Activated CD8-positive, alpha-beta T cell treated with anti-CD3 and anti-CD28 coated beads for 36 hours (primary cell): ENCODE measurements around the gene GARIN5A. TPM values are rescaled to one million over a fixed set of nuclear protein-coding genes. Genes with fewer than 3 reads are reported as not detected.

Experiments
- ATAC-seq: fragments of 200-7000 bp; cut with Tn5 transposase; one replicate; pipeline ENCODE4 v1.10.0; 2021; ENCODE audit warnings: mild to moderate bottlenecking, moderate library complexity
- CTCF ChIA-PET: fragments of 350-600 bp; sonication (Branson Sonifier 250); formaldehyde crosslinking; loops from one replicate; lab custom pipeline; 2021; ENCODE audit warnings: antibody characterized with exemption; lab: Charles Lee
- POLR2A ChIA-PET: fragments of 350-600 bp; sonication (Branson Sonifier 250); formaldehyde crosslinking; loops from one replicate; lab custom pipeline; 2021; ENCODE audit warnings: antibody characterized with exemption; lab: Charles Lee
- DNase-seq: peaks from one replicate; pipeline ENCODE4 v3.0.0-alpha.2; 2020
- H3K27ac Mint-ChIP-seq: one replicate; pipeline ENCODE4 v1.8.0; 2021; ENCODE audit warnings: mild to moderate bottlenecking, mixed read lengths
- H3K27me3 Mint-ChIP-seq: one replicate; pipeline ENCODE4 v1.8.0; 2021; ENCODE audit warnings: mixed read lengths
- H3K36me3 Mint-ChIP-seq: one replicate; pipeline ENCODE4 v1.8.0; 2021; ENCODE audit warnings: low read depth, mixed read lengths
- H3K4me1 Mint-ChIP-seq: one replicate; pipeline ENCODE4 v1.8.0; 2021; ENCODE audit warnings: low read depth, mixed read lengths
- H3K4me3 Mint-ChIP-seq: one replicate; pipeline ENCODE4 v1.8.0; 2021; ENCODE audit warnings: mild to moderate bottlenecking, moderate library complexity, mixed read lengths
- H3K9me3 Mint-ChIP-seq: one replicate; pipeline ENCODE4 v1.8.0; 2021; ENCODE audit warnings: mixed read lengths
- intact Hi-C: fragments of 100-400 bp; cut with micrococcal nuclease; formaldehyde crosslinking; loops from one replicate; pipeline ENCODE4 v1.10.0; 2022
- total RNA-seq, 2 experiments: library from RNA; stranded (reverse); gene quantifications; one replicate each; pipeline ENCODE4 v1.2.3, GENCODE V29; 2021
- TF ChIP-seq, protein P1 (sequence below): fragments of 200-600 bp; IDR thresholded peaks from one replicate; pipeline ENCODE4 v1.8.0; 2022; ENCODE audit warnings: antibody characterized with exemption, mild to moderate bottlenecking

The GARIN5A gene
- total RNA-seq, 2 experiments from 2014 or later, result 0.36 to 1.5 TPM

- ATAC-seq, result no peak
- H3K27me3 Mint-ChIP-seq, result peaks cover 20% of the 10 kb centered on the region
- H3K4me1 Mint-ChIP-seq, result peaks cover 15% of the 10 kb centered on the region
- intact Hi-C loops, result no loop called here
- no peaks in the 10 kb centered on the region for H3K9me3 Mint-ChIP-seq
- CTCF ChIA-PET, result interaction anchor here (0.9 to 3.8 kb wide), 3 partner anchors 16 to 106 kb away, joined by 3 to 42 read pairs (median 8); no protein-coding TSS in a partner anchor
- no peak for DNase-seq
- POLR2A ChIA-PET, result no interaction called here
- no peaks in the 10 kb centered on the region for H3K36me3 Mint-ChIP-seq
- H3K4me3 Mint-ChIP-seq, result no peak overlapping the region
- no peak overlapping the region for H3K27ac Mint-ChIP-seq
- TF ChIP-seq, protein P1, sequence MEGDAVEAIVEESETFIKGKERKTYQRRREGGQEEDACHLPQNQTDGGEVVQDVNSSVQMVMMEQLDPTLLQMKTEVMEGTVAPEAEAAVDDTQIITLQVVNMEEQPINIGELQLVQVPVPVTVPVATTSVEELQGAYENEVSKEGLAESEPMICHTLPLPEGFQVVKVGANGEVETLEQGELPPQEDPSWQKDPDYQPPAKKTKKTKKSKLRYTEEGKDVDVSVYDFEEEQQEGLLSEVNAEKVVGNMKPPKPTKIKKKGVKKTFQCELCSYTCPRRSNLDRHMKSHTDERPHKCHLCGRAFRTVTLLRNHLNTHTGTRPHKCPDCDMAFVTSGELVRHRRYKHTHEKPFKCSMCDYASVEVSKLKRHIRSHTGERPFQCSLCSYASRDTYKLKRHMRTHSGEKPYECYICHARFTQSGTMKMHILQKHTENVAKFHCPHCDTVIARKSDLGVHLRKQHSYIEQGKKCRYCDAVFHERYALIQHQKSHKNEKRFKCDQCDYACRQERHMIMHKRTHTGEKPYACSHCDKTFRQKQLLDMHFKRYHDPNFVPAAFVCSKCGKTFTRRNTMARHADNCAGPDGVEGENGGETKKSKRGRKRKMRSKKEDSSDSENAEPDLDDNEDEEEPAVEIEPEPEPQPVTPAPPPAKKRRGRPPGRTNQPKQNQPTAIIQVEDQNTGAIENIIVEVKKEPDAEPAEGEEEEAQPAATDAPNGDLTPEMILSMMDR, result no peak
Observed at GRCh38 chr19:50462970-50463369, 13.7 kb downstream of the GARIN5A start.

DNA sequence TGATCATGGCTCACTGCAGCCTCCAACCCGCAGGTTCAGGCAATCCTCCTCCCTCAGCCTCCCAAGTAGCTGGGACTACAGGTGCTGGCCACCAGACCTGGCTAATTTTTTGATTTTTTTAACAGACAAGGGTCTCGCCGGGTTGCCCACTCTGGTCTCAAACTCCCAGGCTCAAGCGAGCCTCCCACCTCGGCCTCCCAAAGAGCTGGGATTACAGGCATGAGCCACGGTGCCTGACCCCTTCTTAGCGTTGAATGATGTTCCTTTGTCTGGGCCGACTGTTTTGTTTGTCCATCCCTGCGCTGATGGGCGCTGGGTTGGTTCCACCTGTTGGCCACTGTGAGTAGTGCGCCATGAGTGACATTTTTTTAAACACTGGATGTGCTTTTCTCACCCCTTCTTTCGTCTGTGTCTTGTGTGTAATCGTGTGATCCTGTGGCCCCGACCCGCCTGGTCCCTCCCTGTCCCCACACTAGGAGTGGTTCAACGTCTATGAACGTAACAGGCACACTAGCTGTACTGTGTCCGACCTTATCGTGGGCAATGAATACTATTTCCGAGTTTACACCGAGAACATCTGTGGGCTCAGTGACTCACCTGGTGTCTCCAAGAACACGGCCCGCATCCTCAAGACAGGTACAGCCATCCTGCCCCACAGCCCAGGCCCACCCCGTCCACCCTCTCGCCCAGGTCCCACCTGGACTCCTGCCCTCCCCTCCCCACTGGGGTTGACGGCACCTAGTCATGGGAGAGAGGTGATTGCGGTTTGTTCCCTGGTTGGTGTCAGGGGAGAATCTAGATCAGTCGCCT lies 15.4 kb downstream of the GARIN5A start:
- H3K4me3 Mint-ChIP-seq, result no peak overlapping the region
- POLR2A ChIA-PET, result interaction anchor here (1.1 kb wide), 1 partner anchor 85 kb away, joined by 4 read pairs; the partner anchor contains the start of gene NR1H2
- H3K27ac Mint-ChIP-seq, result no peak overlapping the region
- ATAC-seq (peak; percentile 88), DNase-seq (peak; percentile 80)
- intact Hi-C loops, result loop anchor here (1.0 kb wide), 1 partner anchor 104 kb away; no protein-coding TSS in a partner anchor
- peaks cover 28% of the 10 kb centered on the region for H3K27me3 Mint-ChIP-seq
- H3K4me1 Mint-ChIP-seq, result peaks cover 15% of the 10 kb centered on the region
- H3K36me3 Mint-ChIP-seq, result no peaks in the 10 kb centered on the region
- TF ChIP-seq, protein P1, result peak; percentile 86
- H3K9me3 Mint-ChIP-seq, result no peaks in the 10 kb centered on the region
- CTCF ChIA-PET, result interaction anchor here (0.9 to 3.8 kb wide), 24 partner anchors 8 to 313 kb away, joined by 3 to 42 read pairs (median 4); partner anchors contain the start of gene NAPSA

GRCh38 chr19:50460161-50460765 lies 16.4 kb downstream of the GARIN5A start:
- H3K27me3 Mint-ChIP-seq, result peaks cover 28% of the 10 kb centered on the region
- intact Hi-C loops, result no loop called here
- ChIA-PET CTCF (interaction anchor here (0.7 to 3.8 kb wide), 26 partner anchors 9 to 312 kb away, joined by 3 to 42 read pairs (median 4); partner anchors contain the start of gene NAPSA), POLR2A (interaction anchor here (1.1 kb wide), 1 partner anchor 84 kb away, joined by 4 read pairs; the partner anchor contains the start of gene NR1H2)
- no peak overlapping the region for H3K27ac Mint-ChIP-seq
- H3K36me3 Mint-ChIP-seq, result no peaks in the 10 kb centered on the region
- DNase-seq (peak; percentile 45), ATAC-seq (peak; percentile 71)
- TF ChIP-seq, protein P1, result no peak
- peaks cover 15% of the 10 kb centered on the region for H3K4me1 Mint-ChIP-seq
- H3K4me3 Mint-ChIP-seq, result no peak overlapping the region
- H3K9me3 Mint-ChIP-seq, result no peaks in the 10 kb centered on the region

GRCh38 chr19:50459638-50460037 lies 17.0 kb downstream of the GARIN5A start:
- H3K36me3 Mint-ChIP-seq, result no peaks in the 10 kb centered on the region
- H3K4me3 Mint-ChIP-seq, result no peak overlapping the region
- ChIA-PET POLR2A (no interaction called here), CTCF (interaction anchor here (0.9 to 3.8 kb wide), 5 partner anchors 12 to 264 kb away, joined by 3 to 42 read pairs (median 4); no protein-coding TSS in a partner anchor)
- DNase-seq (no peak), ATAC-seq (no peak)
- peaks cover 15% of the 10 kb centered on the region for H3K4me1 Mint-ChIP-seq
- TF ChIP-seq, protein P1, result no peak
- intact Hi-C loops, result no loop called here
- no peak overlapping the region for H3K27ac Mint-ChIP-seq
- H3K27me3 Mint-ChIP-seq, result peaks cover 28% of the 10 kb centered on the region
- no peaks in the 10 kb centered on the region for H3K9me3 Mint-ChIP-seq
